Epithelial cell of proximal tubule (primary cell): Measurements from ENCODE around the gene ST8SIA2. TPM values are rescaled to one million over a fixed set of nuclear protein-coding genes. Genes with fewer than 3 reads are reported as not detected.

Experiments
- DNase-seq: peaks from one replicate; pipeline ENCODE4 v3.0.0-alpha.2; 2011; ENCODE audit warnings: low read depth
- H3K4me3 ChIP-seq: 2 replicates; pipeline ENCODE4 v1.5.1; 2011; ENCODE audit warnings: low read depth, mild to moderate bottlenecking, low read length
- CTCF ChIP-seq: conservative IDR thresholded peaks from 2 replicates; pipeline ENCODE4 v1.5.1; 2012; ENCODE audit warnings: low read depth, mild to moderate bottlenecking, low read length
- total RNA-seq: library from RNA; depleted of rRNA; stranded (reverse); fragments of >200 nt; gene quantifications from 2 replicates; pipeline ENCODE4 v1.2.3, GENCODE V29; 2015

ST8SIA2 gene
- total RNA-seq, 1 donor from 2014 or later: 6.3 TPM

DNA sequence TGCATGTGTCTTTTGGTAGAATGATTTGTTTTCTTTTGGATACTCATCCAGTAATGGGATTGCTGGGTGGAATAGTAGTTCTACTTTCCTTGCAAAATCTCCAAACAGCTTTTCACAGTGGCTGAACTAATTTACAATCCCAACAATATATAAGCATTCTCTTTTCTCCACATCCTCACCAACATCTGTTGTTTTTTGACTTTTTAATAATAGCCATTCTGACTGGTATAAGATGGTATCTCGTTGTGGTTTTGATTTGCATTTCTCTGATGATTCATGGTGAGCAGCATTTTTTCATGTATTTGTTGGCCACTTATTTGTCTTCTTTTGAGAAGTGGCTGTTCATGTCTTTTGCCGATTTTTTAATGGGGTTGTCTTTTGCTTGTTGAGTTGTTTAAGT is 55.8 kb downstream of the ST8SIA2 start:
- H3K4me3 ChIP-seq: no peak overlapping the region
- TF ChIP-seq CTCF: no peak
- DNase-seq: no peak

DNA sequence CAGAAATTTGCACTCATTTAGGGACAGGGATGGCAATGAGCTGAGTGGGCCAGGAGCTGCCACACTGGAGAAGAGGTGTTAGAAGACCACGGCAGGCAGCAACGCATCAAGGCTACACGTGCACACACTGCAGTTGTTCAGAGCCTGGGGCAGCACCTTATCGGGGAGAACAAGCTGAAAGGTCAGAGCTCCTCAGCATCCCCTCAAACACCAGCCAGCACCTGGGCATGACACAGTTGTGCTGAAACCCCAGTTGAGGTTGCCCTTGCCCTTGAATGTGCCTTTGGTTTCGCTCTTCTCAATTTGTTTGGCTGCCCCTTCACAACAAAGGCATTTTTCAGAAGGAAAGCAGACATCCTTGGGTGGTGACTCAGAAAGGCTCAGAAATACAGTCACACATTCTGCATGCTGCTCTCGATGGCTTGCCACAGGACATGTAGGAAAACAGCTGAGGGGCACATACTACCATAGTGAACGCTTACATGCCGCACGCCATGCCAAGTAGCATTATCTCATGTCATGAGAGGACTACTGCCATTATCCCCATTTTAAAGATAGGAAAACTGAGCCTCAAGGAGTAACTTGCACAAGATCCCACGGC is 57.6 kb downstream of the ST8SIA2 start:
- no peak for DNase-seq
- H3K4me3 ChIP-seq: no peak overlapping the region
- TF ChIP-seq CTCF: no peak

DNA sequence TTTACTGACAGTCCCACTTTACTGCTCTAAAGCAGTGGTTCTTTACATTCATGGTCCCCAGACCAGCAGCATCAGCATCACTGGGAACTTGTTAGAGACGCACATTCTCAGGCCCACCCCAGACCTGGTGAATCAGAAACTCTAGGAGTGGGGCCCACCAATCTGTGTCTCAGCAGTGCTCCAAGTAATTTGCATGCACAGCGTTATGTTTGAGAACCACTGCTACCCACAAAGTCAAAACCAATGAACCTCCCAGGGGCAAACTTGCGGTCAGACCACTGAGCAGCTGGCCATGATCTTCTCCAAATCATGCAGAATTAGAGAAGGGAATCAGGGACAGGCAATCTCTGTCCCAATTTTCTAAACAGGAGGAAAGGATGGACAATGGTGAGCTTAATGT is 58.5 kb downstream of the ST8SIA2 start:
- H3K4me3 ChIP-seq: no peak overlapping the region
- TF ChIP-seq CTCF: no peak
- DNase-seq: no peak

GRCh38 chr15:92453607-92454006 is 59.9 kb downstream of the ST8SIA2 start:
- TF ChIP-seq CTCF: no peak
- no peak for DNase-seq

DNA sequence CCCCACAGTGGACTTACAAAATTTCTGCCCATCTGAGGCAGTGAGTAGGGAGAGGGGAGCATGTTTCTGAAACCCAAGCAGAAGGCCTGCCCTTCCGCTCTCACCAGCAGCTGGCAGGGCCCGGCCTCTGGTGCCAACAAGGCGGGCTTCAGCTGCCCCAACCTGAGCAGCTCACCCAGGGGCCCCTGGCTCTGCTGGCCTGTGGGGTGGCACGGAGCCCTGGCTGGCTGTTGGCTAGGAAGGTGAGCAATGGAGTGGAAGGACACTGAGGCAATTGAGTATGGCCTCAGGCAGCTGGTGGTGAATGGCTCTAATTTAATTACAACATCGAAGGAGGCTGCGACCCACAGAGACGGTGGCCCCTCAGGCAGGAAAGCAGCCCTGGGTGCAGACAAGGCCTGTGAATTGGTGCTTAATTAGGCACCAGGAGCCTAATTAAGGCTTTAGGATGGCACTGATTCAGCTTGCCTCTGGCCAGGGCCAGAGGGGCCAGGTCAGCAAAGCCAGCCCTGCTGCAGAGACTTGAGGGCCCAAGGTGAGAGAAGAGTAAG is 60.9 kb downstream of the ST8SIA2 start:
- TF ChIP-seq CTCF: no peak
- DNase-seq: no peak

More at GRCh38 chr15:92453607-92454006, 59.9 kb downstream of the ST8SIA2 start:
- no peak overlapping the region for H3K4me3 ChIP-seq

DNA sequence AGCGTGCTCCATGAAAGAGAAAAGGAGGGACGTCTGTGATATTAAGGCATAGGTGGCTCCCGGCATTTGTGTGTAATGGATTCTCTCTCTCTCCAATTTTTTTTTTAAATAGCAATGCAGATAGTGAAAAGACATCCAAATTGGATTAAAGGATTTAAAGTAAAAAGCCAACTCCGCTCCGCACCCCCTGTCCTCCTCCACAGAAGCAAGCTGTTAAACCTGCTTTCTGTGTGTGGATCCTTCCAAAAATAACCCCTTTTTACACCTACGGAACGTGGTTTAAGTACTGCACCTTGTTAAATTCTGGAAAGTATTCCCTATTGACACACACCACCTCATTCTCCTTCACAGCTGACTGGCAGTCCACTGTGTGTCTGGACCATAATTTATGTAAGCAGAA is 61.6 kb downstream of the ST8SIA2 start:
- TF ChIP-seq CTCF: no peak
- DNase-seq: no peak
- H3K4me3 ChIP-seq: no peak overlapping the region

More for the DNA sequence above, 60.9 kb downstream of the ST8SIA2 start:
- no peak overlapping the region for H3K4me3 ChIP-seq

- DNase-seq: no peak
- no peak for TF ChIP-seq CTCF
- no peak overlapping the region for H3K4me3 ChIP-seq
These were observed 63.9 kb downstream of the ST8SIA2 start for GRCh38 chr15:92457471-92458041.
